ENCODE measurements around the gene LYRM4. TPM values are rescaled to one million over a fixed set of nuclear protein-coding genes. Genes with fewer than 3 reads are reported as not detected.

The LYRM4 gene
- total and polyA plus RNA-seq, 2 donors (not counting 1 experiment from before 2014, with no cell fraction given) = 22.1 to 29.5 TPM

GRCh38 chr6:5305968-5306626, 45.3 kb upstream of the LYRM4 start:
- WGBS (ENCODE audit: insufficient coverage) = 100% methylated on average over 1 of the region's 5 CpGs
- H3K79me2 ChIP-seq (ENCODE audit: control insufficient read depth, insufficient read depth, low read length) = peaks cover 82% of the 10 kb centered on the region

More at GRCh38 chr6:5305968-5306626, 45.3 kb upstream of the LYRM4 start:
- peaks cover 20% of the 10 kb centered on the region for H4K20me1 ChIP-seq (ENCODE audit: control insufficient read depth, insufficient read depth, low read length, poor library complexity, severe bottlenecking)
- H3K36me3 ChIP-seq (replicated peaks in 1 of 2; ENCODE audit: control extremely low read depth in 1 of 2, control insufficient read depth in 1 of 2, extremely low read depth in 1 of 2, insufficient read depth in 2 of 2, low read length in 1 of 2) = peaks cover 0 to 2% of the 10 kb centered on the region in 2 experiments
- H3K4me2 ChIP-seq (replicated peaks; ENCODE audit: low read depth, low read length, poor library complexity, severe bottlenecking) = no peak overlapping the region
- H3K9ac ChIP-seq (ENCODE audit: low read length) = no peak overlapping the region
- ATAC-seq (ENCODE audit: low read depth) = no peak
- ChIA-PET POLR2A (interaction anchor here (0.6 kb wide), 1 partner anchor 16 kb away, joined by 3 read pairs; no protein-coding TSS in a partner anchor), CTCF (interaction anchor here (0.6 to 7.6 kb wide), 3 partner anchors 8 to 247 kb away, joined by 3 to 192 read pairs (median 3); no protein-coding TSS in a partner anchor)
- H3K9me3 ChIP-seq (ENCODE audit: control extremely low read depth in 1 of 3, control insufficient read depth in 2 of 3, insufficient read depth in 1 of 3, low read length in 2 of 3) = no peaks in the 10 kb centered on the region
- H3K27ac ChIP-seq (ENCODE audit: low read length in 2 of 2) = no peak overlapping the region
- H3K27me3 ChIP-seq (replicated peaks in 1 of 4; ENCODE audit: control extremely low read depth in 1 of 4, control insufficient read depth in 3 of 4, insufficient read depth in 4 of 4, low read length in 3 of 4) = no peaks in the 10 kb centered on the region
- Mint-ChIP-seq H3K4me1 (peaks cover 24% of the 10 kb centered on the region), H3K9me3 (ENCODE audit: insufficient read depth) (no peaks in the 10 kb centered on the region), H3K27ac (no peak overlapping the region), H3K4me3 (no peak overlapping the region), H3K27me3 (no peaks in the 10 kb centered on the region)
- intact Hi-C loops (cut with micrococcal nuclease) = no loop called here
- TF ChIP-seq CTCF (IDR thresholded peaks at IDR 0.05) (no peak), EZH2 (IDR thresholded peaks at IDR 0.05; ENCODE audit: borderline replicate concordance, insufficient read depth, low read depth, low read length, poor library complexity, severe bottlenecking) (no peak)
- no peak overlapping the region for H2AFZ ChIP-seq (ENCODE audit: insufficient read depth, low read depth, low read length, poor library complexity, severe bottlenecking)
- H3K4me1 ChIP-seq (ENCODE audit: control insufficient read depth in 2 of 2, insufficient read depth in 2 of 2, low read length in 2 of 2) = peaks cover 10 to 18% of the 10 kb centered on the region in 2 donors
- H3K4me3 ChIP-seq (ENCODE audit: control extremely low read depth in 1 of 5, extremely low read depth in 1 of 5, insufficient read depth in 1 of 5, low read depth in 2 of 5, low read length in 4 of 5) = no peak overlapping the region
- no peak for DNase-seq
